Measurements from ENCODE around the gene APIP.
"Not testable (repeated sequence)": the region's sequence is repeated elsewhere in the genome, so short reads cannot be mapped to it uniquely, and the experiment has no call there.

APIP gene

DNA sequence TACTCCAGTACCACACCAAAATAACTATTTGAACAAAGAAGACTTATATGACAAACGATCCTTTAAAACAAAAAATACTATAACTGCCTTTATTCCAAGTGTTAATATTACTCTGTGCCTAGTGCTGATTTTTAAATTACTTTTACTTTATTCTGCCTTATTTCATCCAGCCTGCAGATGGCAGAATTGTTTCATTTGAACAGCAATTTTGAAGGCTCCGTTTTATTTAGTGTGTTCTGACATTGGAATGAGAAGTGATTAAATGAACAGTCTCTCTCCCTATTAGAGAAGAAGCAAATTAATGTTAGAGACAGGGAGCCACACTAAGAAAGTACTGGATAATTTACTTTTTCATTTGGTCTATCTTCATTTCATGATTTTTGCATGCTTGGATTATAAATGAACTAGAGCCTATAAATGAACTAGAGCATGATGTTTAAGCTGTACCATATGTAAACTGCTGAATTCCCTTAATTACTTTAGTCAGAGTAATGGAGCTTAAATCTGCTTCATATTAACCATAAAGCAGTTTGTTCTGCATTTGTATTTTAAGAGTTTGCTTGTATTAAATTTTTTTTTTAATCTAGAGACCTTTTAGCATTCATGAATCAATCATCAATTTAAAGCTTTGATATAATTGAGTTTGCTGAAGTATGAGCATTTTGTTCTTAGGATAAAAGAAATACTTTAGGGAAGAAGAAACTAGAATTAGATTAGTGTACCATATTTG is 10.1 kb upstream of the APIP start:
- peak in 1 of 3 donors; percentile 13 for DNase-seq (ENCODE audit: low read depth in 3 of 3, low spot score in 1 of 3)

DNA sequence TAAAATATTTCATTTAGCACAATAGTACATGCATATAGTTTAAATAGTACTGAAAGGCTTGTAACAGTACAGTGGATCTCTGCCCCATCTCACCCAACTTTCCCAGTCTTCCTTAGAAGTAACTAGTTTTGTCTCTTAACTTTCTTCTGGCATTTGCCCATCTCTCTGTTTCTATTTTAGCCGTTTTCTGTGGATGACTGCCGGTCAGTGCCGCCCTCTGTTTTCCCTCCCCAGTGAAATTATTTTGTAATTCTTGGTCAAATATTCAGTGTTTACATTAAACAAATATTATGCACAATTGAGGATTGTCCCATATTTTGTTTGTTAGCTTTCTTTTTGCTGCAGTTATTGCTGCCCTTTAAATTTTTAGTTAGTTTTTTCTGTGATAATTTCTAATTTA is 8.5 kb upstream of the APIP start:
- DNase-seq (ENCODE audit: low read depth in 3 of 3, low spot score in 1 of 3) = no peak

DNA sequence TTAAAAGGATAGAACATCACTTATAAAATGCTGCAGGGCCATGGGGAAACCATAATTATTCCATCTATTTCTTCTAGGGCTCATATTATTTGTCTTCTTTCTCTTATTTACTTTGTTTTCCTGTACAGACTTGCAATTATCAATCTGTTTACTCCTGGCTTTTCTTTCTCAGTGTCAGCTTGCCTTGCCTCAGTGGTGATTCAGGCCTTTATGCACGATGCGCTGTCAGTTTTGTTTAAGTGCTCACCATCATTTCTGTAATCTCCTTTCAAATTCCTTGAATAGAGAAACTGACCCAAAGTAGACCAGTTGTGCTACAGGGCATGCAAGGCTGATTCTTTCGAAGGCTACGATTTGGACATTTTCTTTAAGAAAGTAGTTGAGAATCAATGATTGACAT is 5.0 kb upstream of the APIP start:
- no peak for DNase-seq (ENCODE audit: low read depth in 3 of 3, low spot score in 1 of 3)

DNA sequence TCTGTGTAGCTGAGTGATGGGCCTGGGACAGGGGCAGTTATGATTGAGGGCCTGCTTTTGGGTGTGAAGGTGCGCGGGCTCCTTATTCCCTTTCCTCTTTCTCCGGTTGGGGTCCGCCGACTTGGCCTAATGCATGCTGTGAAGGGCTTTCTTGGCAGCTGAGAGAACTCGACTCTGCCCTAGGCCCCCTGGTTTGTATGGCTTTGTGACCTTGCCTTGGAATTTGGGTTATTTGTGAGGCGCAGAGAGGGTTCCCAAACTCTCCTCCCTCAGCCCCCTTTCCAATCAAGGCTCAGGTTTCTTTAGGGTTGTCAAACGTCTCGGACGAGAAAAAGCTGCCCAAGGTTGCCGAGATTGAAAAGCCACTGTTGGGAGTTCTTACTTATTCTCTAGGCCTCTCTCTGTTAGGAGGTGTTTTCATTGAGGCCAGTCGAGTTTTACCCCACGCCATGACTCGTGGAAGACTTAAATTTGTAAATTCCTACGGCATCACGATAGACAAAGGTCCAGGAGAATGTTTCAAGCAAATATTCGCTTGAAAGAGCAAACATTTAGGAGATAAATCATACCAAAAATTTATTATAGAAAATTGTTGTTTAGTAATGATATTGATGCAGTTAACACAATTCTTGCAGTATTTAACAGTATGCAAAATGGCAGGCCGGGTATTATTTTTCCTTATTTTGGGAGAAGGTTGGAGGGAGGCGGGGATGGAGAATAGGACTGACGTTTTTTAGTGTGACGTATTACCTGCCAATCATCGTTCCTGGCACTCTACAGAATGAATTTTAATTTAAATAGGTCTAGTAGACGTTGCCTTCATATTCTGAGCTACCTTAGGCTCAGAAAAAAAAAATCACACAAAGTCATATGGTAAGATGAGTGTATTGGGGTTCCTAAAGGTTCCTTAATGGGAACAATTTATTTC is 928 bp upstream of the APIP start:
- DNase-seq (ENCODE audit: low read depth in 3 of 3, low spot score in 1 of 3) = peak in 1 of 3 donors; percentile 4

DNA sequence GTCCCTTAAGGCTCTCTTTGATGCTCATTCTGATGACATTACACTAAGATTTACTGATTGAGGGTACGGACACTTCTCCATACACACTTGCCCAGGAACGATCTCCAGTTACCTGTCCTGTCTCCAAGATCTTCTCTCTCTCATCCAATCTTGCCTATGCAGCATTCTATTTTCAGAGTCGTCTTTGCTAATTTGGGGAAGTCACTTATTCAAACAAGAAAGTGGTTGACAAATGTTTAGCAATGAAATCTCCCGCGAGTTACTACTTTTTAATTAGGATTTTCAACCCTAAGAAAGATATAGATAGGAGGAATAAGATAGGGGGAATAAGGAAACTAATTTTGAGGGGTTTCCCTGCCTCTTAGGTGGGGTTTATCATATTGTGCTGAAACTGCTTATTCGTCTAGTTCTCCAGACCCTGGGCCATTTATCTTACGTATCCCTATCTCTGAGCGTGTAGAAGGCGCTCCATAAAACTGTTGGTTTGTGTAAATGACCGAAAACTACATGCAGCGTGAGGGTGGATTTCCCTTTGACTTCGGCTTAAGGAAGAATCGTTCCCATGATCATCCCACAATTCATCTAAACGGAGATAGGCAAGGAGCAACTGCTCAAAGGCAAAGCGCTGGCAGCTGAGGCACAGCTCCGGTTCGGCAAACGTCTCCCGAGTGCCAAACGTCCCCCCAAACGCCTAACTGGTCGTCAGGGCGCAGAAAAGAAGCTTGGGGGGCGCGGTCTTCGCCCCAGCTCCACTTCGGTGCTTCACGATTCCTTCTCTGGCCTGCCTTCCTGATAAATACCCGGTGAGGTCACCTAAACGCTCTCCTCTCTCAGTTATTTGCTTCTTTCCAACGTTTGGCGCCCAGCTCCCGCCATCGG is 804 bp downstream of the APIP start:
- no peak for DNase-seq (ENCODE audit: low read depth in 3 of 3, low spot score in 1 of 3)

DNA sequence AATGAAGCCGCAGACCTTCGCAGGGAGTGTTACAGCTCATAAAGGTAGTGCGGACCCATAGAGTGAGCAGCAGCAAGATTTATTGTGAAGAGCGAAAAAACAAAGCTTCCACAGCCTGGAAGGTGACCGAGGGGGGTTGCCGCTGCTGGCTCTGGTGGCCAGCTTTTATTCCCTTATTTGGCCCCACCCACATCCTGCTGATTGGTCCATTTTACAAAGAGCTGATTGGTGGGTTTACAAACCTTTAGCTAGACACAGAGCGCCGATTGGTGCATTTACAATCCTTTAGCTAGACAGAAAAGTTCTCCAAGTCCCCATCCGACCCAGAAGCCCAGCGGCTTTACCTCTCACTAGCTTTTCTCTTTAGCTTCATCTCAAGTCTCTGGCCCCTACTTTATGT is 2.6 kb downstream of the APIP start:
- not testable (repeated sequence) for DNase-seq (ENCODE audit: low read depth in 3 of 3, low spot score in 1 of 3)

DNA sequence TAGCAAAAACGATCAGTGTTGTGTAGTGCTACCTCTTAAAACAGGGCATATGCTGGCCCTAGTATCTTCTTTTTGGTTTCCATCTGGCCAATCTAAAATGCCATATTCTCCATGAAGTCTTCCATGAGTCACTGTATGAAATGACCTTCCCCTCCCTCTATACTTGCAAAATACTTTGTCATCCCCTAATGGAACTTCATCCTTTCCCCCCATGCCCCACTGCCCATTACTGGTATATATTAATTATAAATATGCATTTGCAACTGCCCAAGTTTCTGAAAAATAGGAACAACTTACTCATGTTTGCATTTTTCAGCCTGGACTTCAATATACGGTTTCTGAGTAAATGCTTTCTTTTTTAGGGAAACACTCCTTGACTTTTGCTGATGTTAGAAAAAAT is 4.5 kb downstream of the APIP start:
- no peak for DNase-seq (ENCODE audit: low read depth in 3 of 3, low spot score in 1 of 3)

DNA sequence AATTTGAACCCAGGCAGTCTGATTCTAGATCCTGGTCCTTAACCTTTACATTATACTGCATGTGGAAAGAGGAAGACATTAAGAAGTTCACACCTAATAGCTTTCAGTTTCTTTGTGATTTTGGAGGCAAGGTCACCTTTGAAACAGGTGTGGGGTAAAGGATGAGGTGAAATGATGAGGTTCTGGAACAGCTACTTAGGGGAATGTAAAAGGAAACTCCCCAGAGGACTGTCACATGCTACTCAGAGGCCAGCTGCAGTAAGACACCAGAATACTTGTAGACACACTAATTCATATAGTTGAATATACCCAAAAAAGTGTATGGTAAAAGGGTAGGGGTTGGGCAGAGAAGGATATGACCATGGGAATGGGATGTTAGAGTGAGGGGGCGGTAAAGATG is 5.4 kb downstream of the APIP start:
- DNase-seq (ENCODE audit: low read depth in 3 of 3, low spot score in 1 of 3) = no peak

DNA sequence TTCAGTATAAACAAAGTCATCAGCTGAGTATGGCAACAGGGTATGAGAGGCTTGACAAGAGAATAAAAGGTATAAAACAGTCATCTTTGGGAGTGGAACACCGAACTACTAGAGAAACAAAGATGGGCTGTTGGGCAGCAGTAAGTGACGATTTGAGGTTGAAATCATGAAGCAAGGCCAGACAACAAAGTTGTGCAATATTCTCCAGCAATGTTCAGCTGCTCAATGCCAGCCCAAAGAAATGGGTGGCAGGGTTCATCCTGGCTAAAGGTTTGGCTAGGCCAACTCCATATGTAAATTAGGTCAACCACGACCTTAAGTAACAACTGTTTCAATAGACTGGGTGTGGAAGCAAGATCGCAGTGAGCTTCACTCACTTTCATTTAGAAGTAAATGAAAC is 6.2 kb downstream of the APIP start:
- DNase-seq (ENCODE audit: low read depth in 3 of 3, low spot score in 1 of 3) = no peak

DNA sequence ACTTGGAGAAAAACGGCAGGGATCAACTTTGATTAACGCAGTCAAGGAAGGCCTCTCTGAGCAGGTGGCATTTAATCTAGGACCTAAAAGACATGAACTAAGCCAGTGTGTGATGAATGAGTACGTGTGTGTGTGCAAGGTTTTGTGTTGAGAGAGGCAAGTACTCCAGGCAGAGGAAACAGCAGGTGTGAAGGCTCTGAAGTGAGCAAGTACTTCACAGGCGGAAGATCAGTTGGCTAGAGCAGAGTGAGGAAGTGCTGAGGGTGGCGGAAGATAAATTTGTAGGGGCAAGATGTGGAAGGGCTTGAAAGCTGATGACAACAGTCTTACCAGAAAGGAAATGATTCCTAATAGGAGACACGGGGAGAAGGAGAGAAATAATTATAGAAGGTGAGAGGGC is 6.8 kb downstream of the APIP start:
- DNase-seq (ENCODE audit: low read depth in 3 of 3, low spot score in 1 of 3) = no peak

DNA sequence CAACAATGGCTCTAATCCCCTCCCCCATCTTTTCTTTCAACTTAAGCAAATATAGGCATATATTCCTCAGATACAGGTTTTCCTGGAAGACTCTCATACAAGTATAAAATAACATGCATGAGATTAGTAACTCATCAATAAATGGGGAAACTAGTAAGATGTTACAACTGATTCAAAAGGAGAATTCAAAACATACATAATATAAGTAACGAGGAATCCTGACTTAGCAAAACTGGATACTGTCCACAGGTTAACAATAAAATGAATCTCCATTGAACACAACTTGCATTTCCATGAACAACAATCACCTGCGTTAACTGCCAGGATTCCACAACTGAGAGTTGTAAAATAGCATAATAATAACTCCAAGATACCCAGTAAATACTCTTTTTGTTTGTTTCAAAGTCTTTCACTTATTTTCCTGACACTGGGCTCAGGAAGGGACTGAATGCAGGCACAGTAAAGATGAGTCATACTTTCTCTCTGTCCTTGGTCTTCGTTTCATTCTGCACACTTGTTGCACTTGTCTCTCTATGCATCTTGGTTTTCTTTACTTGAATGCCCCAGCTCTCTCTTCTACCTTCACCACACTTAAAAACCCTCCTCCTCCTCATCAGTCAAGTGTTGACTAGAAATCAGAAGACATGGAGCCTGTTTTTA is 8.1 kb downstream of the APIP start:
- DNase-seq (ENCODE audit: low read depth in 3 of 3, low spot score in 1 of 3) = no peak

DNA sequence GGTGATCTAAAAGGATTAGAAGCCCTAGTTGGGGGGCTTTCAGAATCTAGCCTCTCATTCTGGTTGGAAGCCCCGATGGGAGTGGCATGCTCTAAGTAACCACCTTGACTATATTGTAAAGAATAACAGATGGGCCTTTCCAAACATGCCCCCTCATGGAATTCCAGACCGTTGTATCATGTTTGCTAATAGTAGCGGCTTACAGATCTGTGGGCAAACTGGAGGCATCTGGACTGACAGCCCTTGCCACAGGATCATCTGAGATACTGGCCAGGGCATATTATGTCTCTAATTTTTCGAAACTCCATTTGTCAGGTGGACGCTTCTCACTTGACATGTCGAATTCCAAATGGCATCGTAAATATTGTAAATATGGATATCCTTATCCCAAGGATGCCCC is 10.5 kb downstream of the APIP start:
- no peak for DNase-seq (ENCODE audit: low read depth in 3 of 3, low spot score in 1 of 3)

DNA sequence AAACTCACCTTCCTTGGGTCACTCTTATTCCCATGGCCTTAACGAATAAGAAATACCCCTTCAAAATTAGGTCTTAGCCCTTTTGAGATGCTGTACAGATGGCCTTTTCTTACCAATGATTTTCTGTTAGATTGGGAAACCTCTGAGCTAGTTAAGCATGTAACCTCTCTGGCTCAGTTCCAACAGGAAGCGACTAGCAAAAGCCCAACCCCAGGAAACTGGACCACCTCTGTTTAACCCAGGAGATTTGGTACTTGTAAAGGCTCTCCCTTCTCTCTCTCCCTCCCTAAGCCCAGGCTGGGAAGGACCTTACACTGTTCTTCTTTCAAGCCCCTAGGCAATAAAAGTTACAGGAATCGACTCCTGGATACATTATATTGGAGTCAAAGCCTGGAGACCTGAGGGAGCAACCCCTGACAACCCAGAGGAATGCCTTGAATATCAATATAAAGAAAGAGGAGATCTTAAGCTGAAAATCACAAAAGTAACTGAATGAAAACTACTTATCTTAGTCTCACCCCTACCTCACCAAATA is 11.7 kb downstream of the APIP start:
- DNase-seq (ENCODE audit: low read depth in 3 of 3, low spot score in 1 of 3) = no peak

DNA sequence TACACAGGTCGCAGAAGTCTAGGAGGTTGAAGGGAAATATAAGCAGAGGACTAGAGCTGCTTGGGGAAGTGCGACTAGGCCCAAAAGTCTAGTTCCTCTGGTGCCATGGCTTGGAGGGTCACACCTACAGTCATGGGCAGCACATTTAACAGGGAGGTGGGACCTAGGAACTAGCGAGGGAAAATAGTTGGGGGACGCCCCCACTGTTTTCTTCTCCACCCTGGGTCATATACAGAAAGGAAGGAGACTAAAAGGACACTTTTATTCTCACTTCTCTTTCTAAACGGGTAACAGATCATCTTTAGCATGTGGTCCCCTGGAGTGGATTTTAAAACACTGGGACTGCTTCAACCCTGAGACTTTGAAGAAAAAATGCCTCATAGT is 16.6 kb downstream of the APIP start:
- no peak for DNase-seq (ENCODE audit: low read depth in 3 of 3, low spot score in 1 of 3)

DNA sequence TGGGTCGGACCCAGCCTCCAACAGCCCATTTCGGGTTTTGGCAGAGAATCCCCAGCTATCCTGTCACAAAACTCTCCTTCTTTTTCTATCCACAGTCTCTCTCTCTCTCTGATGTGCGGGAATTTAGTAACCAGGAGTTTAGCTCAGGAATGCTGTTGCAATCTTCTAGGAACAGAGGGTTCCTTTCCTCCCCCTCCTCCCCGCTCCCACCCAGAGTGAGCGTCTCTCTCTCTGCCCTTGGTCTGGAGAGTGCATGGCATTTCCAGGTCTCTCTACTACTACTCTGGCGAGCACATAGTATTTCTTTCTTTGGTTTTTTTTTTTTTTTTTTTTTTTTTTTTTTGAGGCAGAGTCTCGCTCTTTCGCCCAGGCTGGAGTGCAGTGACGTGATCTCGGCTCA is 17.7 kb downstream of the APIP start:
- DNase-seq (ENCODE audit: low read depth in 3 of 3, low spot score in 1 of 3) = no peak

DNA sequence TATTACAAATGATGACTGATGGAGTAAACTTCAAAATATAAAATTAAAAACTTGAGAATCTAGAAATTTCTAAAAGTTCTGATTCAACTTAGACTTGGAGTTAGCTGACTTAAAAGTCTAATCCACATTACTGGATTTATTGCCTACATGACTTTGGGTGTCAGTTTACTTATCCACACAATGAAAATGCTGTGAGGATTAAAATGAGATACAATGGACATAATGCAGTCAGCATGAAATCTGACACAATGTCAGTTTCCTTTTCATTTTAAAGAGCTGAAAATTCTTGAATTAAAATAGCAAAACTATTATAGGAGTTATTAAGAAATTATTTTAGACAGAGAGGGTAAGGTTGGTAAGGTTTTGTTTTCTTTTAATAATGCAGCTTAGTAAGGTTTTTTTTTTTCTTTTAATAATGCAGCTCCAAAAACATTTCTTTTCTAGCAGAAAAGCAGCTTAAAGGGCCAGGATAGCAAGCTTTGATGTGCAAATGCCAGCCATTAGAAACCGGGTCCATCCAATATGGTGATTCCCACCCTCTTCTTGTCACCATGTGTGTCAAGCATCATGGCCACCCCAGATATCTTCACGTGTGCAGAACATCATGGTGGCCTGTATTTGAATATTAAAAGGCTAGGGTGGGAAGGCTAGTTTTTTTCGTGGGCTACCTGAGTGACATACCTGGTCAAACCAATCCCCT is 18.9 kb downstream of the APIP start:
- no peak for DNase-seq (ENCODE audit: low read depth in 3 of 3, low spot score in 1 of 3)

DNA sequence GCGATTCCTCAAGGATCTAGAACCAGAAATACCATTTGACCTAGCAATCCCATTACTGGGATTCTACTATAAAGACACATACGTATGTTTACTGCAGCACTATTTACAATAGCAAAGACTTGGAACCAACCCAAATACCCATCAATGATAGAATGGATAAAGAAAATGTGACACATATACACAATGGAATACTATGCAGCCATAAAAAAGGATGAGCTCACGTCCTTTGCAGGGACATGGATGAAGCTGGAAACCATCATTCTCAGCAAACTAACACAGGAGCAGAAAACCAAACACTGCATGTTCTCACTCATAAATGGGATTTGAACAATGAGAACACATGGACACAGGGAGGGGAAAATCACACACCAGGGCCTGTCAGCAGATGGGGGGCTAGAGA is 20.0 kb downstream of the APIP start:
- DNase-seq (ENCODE audit: low read depth in 3 of 3, low spot score in 1 of 3) = not testable (repeated sequence)

DNA sequence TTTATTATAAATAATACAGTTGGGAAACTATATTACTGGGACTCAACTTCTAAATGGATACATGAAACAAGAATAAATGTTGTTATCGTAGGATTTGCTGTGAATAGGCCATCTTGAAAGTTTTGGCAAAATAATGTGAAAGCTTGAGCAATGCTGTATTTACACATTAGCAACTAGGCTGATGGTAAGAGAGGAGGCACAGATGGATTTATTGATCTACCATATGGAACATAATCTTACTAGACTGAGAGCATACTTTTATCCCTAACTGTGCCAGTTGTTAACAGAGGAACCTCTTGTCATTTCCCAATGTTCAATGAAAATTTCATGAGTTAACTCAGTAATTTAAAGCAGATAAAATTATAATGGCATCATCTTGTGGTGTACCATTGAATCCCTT is 22.8 kb downstream of the APIP start:
- DNase-seq (ENCODE audit: low read depth in 3 of 3, low spot score in 1 of 3) = no peak

DNA sequence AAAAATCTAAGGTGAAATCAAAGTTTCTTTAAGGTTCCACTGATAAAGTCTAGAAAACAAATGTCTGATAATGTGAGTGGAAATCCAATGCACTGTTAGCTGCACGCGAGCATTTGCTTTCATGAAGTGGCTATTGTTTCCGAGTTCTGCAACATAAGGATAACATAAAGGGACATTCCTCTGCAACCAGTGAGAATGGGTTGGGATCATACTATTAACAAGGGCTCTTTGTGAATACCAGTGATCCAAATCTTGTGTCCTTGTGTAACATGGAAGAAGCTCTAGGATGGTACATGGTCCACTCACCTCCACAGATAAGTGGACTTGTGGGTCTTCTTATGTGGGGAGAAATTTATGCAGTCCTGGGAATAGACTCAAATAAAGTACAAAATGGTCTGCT is 24.6 kb downstream of the APIP start:
- DNase-seq (ENCODE audit: low read depth in 3 of 3, low spot score in 1 of 3) = no peak

DNA sequence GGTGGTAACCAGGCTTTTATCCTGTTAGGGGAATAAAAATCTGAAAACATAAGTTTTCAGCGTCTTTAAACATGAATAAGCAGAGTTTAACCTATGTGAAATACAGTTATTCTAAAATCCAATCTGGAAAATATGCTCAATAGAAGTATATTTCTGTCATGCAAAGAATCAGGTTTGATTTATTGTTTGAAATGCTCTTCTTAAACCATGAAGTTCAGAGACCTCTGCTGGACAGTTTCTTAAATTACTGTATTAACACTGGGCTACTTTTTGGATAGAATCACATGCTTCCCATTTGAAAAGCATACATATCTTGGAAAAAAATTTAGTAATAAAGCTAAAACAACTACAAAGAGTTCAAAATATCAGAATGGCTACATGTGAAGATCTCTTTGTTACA is 25.4 kb downstream of the APIP start:
- no peak for DNase-seq (ENCODE audit: low read depth in 3 of 3, low spot score in 1 of 3)

Data from stimulated activated CD4-positive, alpha-beta T cell treated with anti-CD3 and anti-CD28 coated beads, TNF-alpha, amount 100 ng/mL, for 1 hour (primary cell).